OCI-LY3 (cell line): ENCODE results near the gene AHRR.
"Not testable (repeated sequence)": the region's sequence is repeated elsewhere in the genome, so short reads cannot be mapped to it uniquely, and the experiment has no call there.

ENCODE experiments used
- EZH2phosphoT487 ChIP-seq: fragments of 200-600 bp; shearing (Covaris generic); IDR thresholded peaks from 2 replicates; pipeline ENCODE4 v1.6.1; 2018; ENCODE audit warnings: antibody characterized with exemption, mixed run types, low read depth
- TF ChIP-seq, protein P1 (sequence below): fragments of 200-600, 300-600 bp; sonication (generic); IDR thresholded peaks from 2 replicates; pipeline ENCODE4 v1.5.1; 2014; ENCODE audit warnings: antibody characterized with exemption, low read length, low read depth

DNA sequence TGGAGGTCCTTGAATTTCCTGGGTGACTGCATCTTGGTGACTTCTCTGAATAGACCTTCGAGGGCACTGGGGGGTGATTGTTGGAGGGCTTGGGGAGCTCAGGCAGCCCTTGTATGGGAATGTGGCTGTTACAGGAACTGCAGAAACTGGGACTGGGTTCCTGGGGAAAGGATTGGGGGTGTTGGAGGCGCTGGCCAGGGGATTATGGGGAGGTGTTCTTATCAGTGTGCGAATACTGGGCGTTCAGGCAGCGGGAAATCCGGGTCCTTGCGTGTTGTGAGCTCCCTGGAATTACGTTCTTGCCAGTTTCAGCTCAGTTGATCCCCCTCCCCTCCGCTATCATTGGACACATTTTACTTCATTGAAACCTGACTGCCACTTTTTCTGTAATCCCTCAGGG is 48.4 kb upstream of the AHRR start:
- not testable (repeated sequence) for TF ChIP-seq EZH2phosphoT487
- TF ChIP-seq, protein P1, sequence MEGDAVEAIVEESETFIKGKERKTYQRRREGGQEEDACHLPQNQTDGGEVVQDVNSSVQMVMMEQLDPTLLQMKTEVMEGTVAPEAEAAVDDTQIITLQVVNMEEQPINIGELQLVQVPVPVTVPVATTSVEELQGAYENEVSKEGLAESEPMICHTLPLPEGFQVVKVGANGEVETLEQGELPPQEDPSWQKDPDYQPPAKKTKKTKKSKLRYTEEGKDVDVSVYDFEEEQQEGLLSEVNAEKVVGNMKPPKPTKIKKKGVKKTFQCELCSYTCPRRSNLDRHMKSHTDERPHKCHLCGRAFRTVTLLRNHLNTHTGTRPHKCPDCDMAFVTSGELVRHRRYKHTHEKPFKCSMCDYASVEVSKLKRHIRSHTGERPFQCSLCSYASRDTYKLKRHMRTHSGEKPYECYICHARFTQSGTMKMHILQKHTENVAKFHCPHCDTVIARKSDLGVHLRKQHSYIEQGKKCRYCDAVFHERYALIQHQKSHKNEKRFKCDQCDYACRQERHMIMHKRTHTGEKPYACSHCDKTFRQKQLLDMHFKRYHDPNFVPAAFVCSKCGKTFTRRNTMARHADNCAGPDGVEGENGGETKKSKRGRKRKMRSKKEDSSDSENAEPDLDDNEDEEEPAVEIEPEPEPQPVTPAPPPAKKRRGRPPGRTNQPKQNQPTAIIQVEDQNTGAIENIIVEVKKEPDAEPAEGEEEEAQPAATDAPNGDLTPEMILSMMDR: not testable (repeated sequence)
